Skeletal muscle tissue (tissue), 4 donors: ENCODE results near the gene EOLA1. TPM values are rescaled to one million over a fixed set of nuclear protein-coding genes. Genes with fewer than 3 reads are reported as not detected.
"Not testable (repeated sequence)": the region's sequence is repeated elsewhere in the genome, so short reads cannot be mapped to it uniquely, and the experiment has no call there.

Experiments used
- H3K27ac ChIP-seq: one replicate; pipeline ENCODE4 v1.7.0; 2013; ENCODE audit warnings: mild to moderate bottlenecking, low read depth, low read length, inconsistent platforms
- H3K27me3 ChIP-seq, 3 donors: one replicate each; pipeline ENCODE4 v1.7.0; 2013; ENCODE audit warnings: low read length in 3 of 3; ENCODE audit not compliant: control insufficient read depth in 3 of 3, insufficient read depth in 3 of 3
- H3K36me3 ChIP-seq, 3 donors: one replicate each; pipeline ENCODE4 v1.7.0; 2013; ENCODE audit warnings: low read length in 3 of 3; ENCODE audit not compliant: control insufficient read depth in 3 of 3, insufficient read depth in 3 of 3
- H3K4me1 ChIP-seq, 3 donors: one replicate each; pipeline ENCODE4 v1.7.0; 2013; ENCODE audit warnings: low read length in 3 of 3, mild to moderate bottlenecking in 3 of 3; ENCODE audit not compliant: control insufficient read depth in 3 of 3, insufficient read depth in 3 of 3
- H3K4me3 ChIP-seq, 3 donors: one replicate each; pipeline ENCODE4 v1.7.0; 2013; ENCODE audit warnings: low read length in 3 of 3
- H3K9ac ChIP-seq, 3 donors: one replicate each; pipeline ENCODE4 v1.7.0; 2013; ENCODE audit warnings: low read length in 3 of 3, mild to moderate bottlenecking in 3 of 3, moderate library complexity in 2 of 3, low read depth in 1 of 3
- H3K9me3 ChIP-seq, 3 donors: one replicate each; pipeline ENCODE4 v1.7.0; 2013; ENCODE audit warnings: low read length in 3 of 3; ENCODE audit not compliant: control insufficient read depth in 3 of 3
- total RNA-seq: library from RNA; depleted of rRNA; stranded (reverse); fragments of >200 nt; gene quantifications from one replicate; pipeline ENCODE4 v1.2.3, GENCODE V29; 2014
- donor health status: Osteomylitis.

Gene EOLA1
- total RNA-seq, 1 donor from 2014 or later: 8.4 TPM

DNA sequence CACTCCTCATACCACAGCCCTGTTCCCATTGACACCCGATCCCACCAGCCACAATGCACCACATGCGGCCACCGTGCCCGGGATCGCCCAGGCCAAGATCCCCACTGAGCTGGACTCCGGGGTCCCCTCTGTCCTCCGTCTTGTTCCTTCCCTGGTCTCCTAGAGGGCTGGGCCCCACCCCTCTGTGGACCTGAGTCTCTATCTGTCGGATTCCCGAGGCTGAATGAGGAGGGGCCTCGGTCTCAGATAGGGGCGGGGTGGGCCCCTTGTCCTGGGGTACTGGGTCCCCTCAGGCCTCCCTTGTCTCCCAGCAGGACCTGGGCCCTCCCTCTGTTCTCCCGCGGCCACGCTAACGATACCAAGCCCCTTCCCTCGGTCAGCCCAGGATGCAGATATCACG is 44.8 kb downstream of the EOLA1 start:
- not testable (repeated sequence) for H3K36me3 ChIP-seq, H3K9ac ChIP-seq, H3K27ac ChIP-seq, H3K4me1 ChIP-seq, H3K27me3 ChIP-seq, H3K4me3 ChIP-seq, H3K9me3 ChIP-seq

DNA sequence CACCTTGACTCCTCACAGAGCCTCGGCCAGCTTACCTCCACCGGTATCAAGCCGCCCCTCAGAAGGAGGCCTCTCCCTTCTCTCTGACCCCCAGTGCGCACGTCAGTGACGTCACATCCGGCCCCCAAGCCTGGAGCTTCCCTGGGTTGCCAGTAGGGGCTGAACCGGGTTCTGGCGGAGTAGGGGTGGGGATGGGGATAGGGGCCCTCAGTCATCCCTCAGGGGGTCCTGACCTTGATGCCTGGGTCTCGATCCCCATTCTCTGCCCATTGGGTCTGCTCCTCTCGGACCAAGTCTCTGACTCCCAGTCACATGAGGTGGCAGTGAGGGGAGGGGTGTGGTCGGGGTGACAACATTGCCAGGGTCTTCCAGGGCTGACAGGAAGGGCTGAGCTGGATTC is 46.5 kb downstream of the EOLA1 start, which contains the start of gene MAGEA9B:
Gene MAGEA9B (minus strand): TSS at position 101 of the 400 bp plus-strand sequence. CDS start 4,280 bp downstream, outside the sequence.
- H3K27ac ChIP-seq, H3K4me3 ChIP-seq, H3K27me3 ChIP-seq, H3K9me3 ChIP-seq, H3K9ac ChIP-seq, H3K36me3 ChIP-seq, H3K4me1 ChIP-seq: not testable (repeated sequence)

DNA sequence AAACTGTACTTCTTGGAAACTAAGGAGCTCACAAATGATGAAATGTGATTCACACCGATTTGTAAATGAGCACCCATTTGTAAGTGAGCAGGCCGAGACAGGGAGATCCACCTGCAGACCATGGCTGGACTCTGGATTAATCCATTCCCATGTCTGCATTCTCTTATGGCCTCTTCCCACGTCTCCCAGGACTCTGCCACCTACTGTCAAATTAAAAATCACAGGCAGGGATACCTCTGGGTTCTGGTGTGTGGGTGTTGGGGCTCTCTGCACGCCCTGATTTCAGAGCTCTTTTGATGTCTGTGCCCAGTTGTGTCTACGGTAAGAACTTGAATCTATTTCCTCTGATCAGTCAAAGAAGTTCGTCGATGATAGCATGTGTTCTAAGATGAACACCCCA is 50.2 kb downstream of the EOLA1 start:
- not testable (repeated sequence) for H3K9ac ChIP-seq, H3K27ac ChIP-seq, H3K27me3 ChIP-seq, H3K9me3 ChIP-seq, H3K4me3 ChIP-seq, H3K4me1 ChIP-seq, H3K36me3 ChIP-seq

DNA sequence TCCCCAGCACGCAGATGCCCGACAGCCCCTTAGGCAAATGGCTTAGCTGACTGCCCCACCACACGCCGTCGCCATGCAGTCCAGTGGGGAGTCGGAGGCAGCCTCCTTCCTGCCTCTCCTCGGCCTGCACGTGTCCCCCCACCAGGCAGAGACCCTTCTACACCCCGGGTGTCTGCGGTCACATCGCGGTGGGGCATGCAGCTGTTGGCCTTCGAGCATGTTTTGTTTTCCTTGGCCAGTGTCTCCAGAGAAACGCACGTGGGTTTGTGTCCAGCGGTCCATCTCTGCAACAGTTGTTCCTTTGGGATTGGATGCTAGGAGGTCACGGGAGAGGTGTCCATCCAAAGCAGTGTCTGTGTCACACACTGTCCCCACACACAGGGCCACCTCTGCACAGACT is 54.4 kb downstream of the EOLA1 start, which contains the start of gene HSFX2:
Gene HSFX2 (minus strand): TSS at position 101 of the 400 bp plus-strand sequence. CDS start 614 bp downstream, outside the sequence.
- H3K4me3 ChIP-seq, H3K9me3 ChIP-seq, H3K9ac ChIP-seq, H3K27ac ChIP-seq, H3K27me3 ChIP-seq, H3K36me3 ChIP-seq, H3K4me1 ChIP-seq: not testable (repeated sequence)

DNA sequence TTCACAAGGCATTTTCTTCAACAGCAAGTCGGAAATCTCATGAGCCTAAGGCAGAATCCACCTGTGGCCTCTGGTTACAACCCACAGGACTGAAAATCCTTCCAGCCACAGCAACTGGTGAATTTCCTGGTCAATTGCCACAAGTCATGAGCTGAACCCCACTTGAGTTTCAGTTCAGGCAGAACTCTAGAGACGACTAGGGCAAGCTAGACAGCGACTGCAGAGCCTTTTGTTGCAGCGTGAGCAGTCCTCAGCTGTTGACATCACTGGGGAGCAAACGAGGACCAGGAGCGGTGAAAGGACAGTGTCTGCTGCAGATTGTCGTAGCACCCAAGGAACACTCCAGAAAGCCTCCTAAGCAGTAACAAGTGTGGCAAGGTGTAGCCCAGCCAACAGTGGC is 55.1 kb downstream of the EOLA1 start:
- not testable (repeated sequence) for H3K9me3 ChIP-seq, H3K27me3 ChIP-seq, H3K4me3 ChIP-seq, H3K36me3 ChIP-seq, H3K9ac ChIP-seq, H3K27ac ChIP-seq, H3K4me1 ChIP-seq

Other genes starting within 250 kb of the EOLA1 start
- gene IDS, start 35.7 kb upstream of the EOLA1 start, total RNA-seq: 11.5 TPM
- not detected for gene HSFX3, start 8.9 kb downstream of the EOLA1 start, total RNA-seq
- not detected for gene MAGEA9B, start 46.4 kb downstream of the EOLA1 start, total RNA-seq
- 0.52 TPM for gene HSFX2, start 54.3 kb downstream of the EOLA1 start, total RNA-seq
- 25.6 TPM for gene TMEM185A, start 90.8 kb downstream of the EOLA1 start, total RNA-seq
- gene MAGEA11, start 171.0 kb downstream of the EOLA1 start, total RNA-seq: not detected
- under 0.01 TPM for gene HSFX1, start 233.1 kb downstream of the EOLA1 start, total RNA-seq
- gene MAGEA9, start 240.9 kb downstream of the EOLA1 start, total RNA-seq: not detected